NB4 (cell line): Measurements from ENCODE around the gene RPL27A.

Source experiments
- MYC ChIP-seq: IDR thresholded peaks from 2 replicates; pipeline ENCODE4 v1.6.1; 2011; ENCODE audit warnings: low read depth, low read length
- POLR2A ChIP-seq: IDR thresholded peaks from 2 replicates; pipeline ENCODE4 v1.6.1; 2011; ENCODE audit warnings: mild to moderate bottlenecking; ENCODE audit not compliant: insufficient read length; ENCODE audit errors: extremely low read depth
- TF ChIP-seq, protein P1 (sequence below): IDR thresholded peaks from one replicate; pipeline ENCODE4 v1.5.1; 2012; ENCODE audit warnings: low read depth, low read length

DNA sequence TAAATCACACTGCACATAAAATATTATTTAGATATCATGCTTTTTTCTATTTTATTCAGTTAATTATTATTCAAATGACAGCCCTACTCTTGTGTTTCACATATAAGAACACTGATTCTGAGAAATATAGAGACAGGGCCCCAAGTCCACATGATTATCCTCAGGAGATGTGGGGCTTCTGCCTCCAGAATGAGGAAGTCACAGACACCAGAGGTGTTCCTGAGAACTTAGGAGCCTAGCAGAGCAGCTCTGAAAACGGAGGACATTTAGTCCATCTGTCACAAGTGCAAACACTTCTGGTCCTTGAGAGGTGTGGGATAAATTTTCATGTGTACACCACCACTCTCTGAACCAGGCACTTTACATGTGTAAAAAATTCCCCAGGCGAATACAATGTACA lies 26.3 kb upstream of the RPL27A start:
- TF ChIP-seq, protein P1, sequence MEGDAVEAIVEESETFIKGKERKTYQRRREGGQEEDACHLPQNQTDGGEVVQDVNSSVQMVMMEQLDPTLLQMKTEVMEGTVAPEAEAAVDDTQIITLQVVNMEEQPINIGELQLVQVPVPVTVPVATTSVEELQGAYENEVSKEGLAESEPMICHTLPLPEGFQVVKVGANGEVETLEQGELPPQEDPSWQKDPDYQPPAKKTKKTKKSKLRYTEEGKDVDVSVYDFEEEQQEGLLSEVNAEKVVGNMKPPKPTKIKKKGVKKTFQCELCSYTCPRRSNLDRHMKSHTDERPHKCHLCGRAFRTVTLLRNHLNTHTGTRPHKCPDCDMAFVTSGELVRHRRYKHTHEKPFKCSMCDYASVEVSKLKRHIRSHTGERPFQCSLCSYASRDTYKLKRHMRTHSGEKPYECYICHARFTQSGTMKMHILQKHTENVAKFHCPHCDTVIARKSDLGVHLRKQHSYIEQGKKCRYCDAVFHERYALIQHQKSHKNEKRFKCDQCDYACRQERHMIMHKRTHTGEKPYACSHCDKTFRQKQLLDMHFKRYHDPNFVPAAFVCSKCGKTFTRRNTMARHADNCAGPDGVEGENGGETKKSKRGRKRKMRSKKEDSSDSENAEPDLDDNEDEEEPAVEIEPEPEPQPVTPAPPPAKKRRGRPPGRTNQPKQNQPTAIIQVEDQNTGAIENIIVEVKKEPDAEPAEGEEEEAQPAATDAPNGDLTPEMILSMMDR: no peak
- TF ChIP-seq POLR2A: no peak
- no peak for TF ChIP-seq MYC
